Endothelial cell (in vitro differentiated cells): ENCODE data around the gene UROC1. TPM values are rescaled to one million over a fixed set of nuclear protein-coding genes. Genes with fewer than 3 reads are reported as not detected.

Experiments used
- DNase-seq: peaks from one replicate; pipeline ENCODE4 v3.0.0; 2021; ENCODE audit warnings: low spot score
- H3K27ac Mint-ChIP-seq: one replicate; pipeline ENCODE4 v1.8.0; 2021; ENCODE audit warnings: mixed read lengths, inconsistent platforms; ENCODE audit not compliant: unreplicated experiment
- H3K27me3 Mint-ChIP-seq: one replicate; pipeline ENCODE4 v1.8.0; 2021; ENCODE audit warnings: mild to moderate bottlenecking, moderate library complexity, mixed read lengths, inconsistent platforms; ENCODE audit not compliant: unreplicated experiment
- H3K36me3 Mint-ChIP-seq: one replicate; pipeline ENCODE4 v1.8.0; 2021; ENCODE audit warnings: mild to moderate bottlenecking, low read depth, mixed read lengths, inconsistent platforms; ENCODE audit not compliant: unreplicated experiment
- H3K4me1 Mint-ChIP-seq: one replicate; pipeline ENCODE4 v1.8.0; 2021; ENCODE audit warnings: mild to moderate bottlenecking, mixed read lengths, inconsistent platforms; ENCODE audit not compliant: unreplicated experiment
- H3K4me3 Mint-ChIP-seq: one replicate; pipeline ENCODE4 v1.8.0; 2021; ENCODE audit warnings: mild to moderate bottlenecking, mixed read lengths, inconsistent platforms; ENCODE audit not compliant: unreplicated experiment
- H3K9me3 Mint-ChIP-seq: one replicate; pipeline ENCODE4 v1.8.0; 2021; ENCODE audit warnings: mixed read lengths, inconsistent platforms; ENCODE audit not compliant: unreplicated experiment
- CTCF ChIP-seq: fragments of 200-600 bp; sonication (generic); IDR thresholded peaks from one replicate; pipeline ENCODE4 v1.5.0; 2021; ENCODE audit warnings: antibody characterized with exemption; ENCODE audit not compliant: unreplicated experiment
- total RNA-seq: library from RNA; stranded (reverse); fragmentation: NEBNext Ultra II Directional; extraction: Animal tissue kit (Norgen Biotek cat#: 25700); gene quantifications from one replicate; pipeline ENCODE4 v1.2.1, GENCODE V29; 2021; ENCODE audit not compliant: unreplicated experiment

UROC1 gene
- total RNA-seq, 1 donor from 2014 or later, result not detected

GRCh38 chr3:126449621-126450051 lies 67.9 kb downstream of the UROC1 start:
- no peak overlapping the region for H3K27ac Mint-ChIP-seq
- no peaks in the 10 kb centered on the region for H3K27me3 Mint-ChIP-seq
- peaks cover 20% of the 10 kb centered on the region for H3K4me1 Mint-ChIP-seq

GRCh38 chr3:126448893-126449180 lies 68.7 kb downstream of the UROC1 start:
- Mint-ChIP-seq H3K4me3 (no peak overlapping the region), H3K27me3 (no peaks in the 10 kb centered on the region), H3K4me1 (peaks cover 15% of the 10 kb centered on the region), H3K36me3 (peaks cover 14% of the 10 kb centered on the region), H3K9me3 (no peaks in the 10 kb centered on the region), H3K27ac (no peak overlapping the region)
- DNase-seq, result no peak
- TF ChIP-seq CTCF, result no peak

More at GRCh38 chr3:126449621-126450051, 67.9 kb downstream of the UROC1 start:
- Mint-ChIP-seq H3K4me3 (no peak overlapping the region), H3K36me3 (peaks cover 14% of the 10 kb centered on the region), H3K9me3 (no peaks in the 10 kb centered on the region)
- no peak for DNase-seq
- no peak for TF ChIP-seq CTCF

DNA sequence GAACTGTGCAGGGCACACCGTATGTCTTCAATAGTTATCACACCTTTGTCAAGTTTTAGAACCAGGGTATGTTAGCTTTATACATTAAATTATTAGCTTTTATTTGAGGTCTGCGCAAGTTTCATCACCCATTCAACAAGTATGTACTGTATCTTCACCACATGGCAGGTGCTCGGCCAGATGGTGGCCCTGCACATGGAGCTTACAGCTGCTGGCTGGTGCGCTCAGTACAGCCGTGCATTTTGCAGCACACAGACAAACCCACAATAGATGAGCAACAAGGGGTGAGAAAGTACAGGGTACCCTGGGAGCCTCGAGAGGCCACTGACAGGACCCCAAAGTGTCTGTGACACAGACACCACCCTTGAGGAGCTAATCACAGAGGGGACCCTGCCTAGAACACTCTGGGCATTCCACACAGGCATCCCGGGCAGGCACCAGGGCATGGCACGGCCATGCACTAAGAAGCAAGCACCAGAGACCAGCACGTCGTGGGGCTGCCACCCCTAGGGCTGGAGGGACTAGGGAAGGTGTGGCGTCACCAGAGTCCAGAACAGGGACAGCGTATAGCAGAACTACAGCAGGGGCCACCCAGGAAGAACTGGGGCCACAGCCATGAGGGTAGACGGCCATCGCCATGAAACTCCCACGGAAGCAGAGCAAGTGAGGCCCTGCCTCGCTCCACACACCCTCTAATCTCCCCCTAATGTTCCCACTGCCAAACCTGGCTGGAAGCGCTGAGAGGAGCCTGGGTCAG lies 69.3 kb downstream of the UROC1 start:
- no peak overlapping the region for H3K27ac Mint-ChIP-seq
- no peak for DNase-seq
- no peak overlapping the region for H3K4me3 Mint-ChIP-seq
- peaks cover 15% of the 10 kb centered on the region for H3K4me1 Mint-ChIP-seq
- H3K9me3 Mint-ChIP-seq, result no peaks in the 10 kb centered on the region
- no peak for TF ChIP-seq CTCF
- peaks cover 14% of the 10 kb centered on the region for H3K36me3 Mint-ChIP-seq
- no peaks in the 10 kb centered on the region for H3K27me3 Mint-ChIP-seq

DNA sequence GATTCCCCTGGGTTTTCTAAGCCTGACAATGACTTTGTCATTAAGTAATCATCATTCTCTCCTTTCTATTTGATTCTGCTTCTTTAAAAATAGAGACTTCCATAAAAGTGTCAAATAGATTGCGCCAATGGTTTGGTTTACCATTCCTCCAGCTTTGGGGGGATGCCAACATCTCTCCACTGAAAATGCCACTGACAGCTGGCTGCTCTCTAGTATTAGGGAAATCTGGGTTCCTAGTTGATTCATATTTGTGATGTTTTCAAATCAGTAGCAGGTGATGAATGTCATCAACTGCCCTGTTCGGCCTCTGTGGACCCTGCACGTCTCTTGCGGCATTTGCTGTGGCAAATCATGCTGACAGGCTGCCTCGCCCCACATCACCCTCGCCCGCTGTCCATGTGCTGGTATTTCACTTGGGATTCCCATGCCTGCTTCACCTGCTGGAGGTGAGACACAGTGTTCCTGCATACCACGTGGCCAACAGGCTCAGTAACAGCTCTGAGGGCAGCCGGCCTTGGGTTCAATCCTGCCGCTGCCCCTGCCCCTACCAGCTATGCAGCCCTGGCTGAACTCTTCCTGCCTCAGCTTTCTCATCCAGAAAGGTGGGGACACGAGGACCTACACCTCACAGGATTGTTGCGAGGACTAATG lies 70.0 kb downstream of the UROC1 start:
- H3K4me1 Mint-ChIP-seq, result peaks cover 15% of the 10 kb centered on the region
- TF ChIP-seq CTCF, result no peak
- H3K9me3 Mint-ChIP-seq, result no peaks in the 10 kb centered on the region
- peaks cover 2% of the 10 kb centered on the region for H3K27me3 Mint-ChIP-seq
- no peak overlapping the region for H3K4me3 Mint-ChIP-seq
- no peak overlapping the region for H3K27ac Mint-ChIP-seq
- H3K36me3 Mint-ChIP-seq, result peaks cover 14% of the 10 kb centered on the region
- no peak for DNase-seq

DNA sequence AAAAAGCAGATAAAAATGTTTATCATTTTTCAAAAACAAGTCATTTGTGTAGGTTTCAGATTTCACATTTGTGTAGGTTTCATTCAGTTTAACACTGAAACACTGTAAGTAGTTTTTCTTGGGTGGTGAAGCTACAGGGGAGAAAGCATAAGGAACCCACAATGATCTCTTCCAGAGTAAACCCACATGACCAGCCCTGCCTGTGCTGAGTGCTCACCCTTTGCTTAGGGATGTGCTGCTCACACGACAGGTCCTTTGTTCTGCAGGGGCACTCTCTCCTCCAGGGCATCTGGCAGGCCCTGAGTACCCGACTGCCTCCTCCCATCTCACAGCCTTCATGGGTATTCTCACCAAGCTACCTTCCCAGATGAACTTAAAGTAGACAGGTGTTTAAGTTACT lies 70.8 kb downstream of the UROC1 start:
- no peak for TF ChIP-seq CTCF
- no peak overlapping the region for H3K27ac Mint-ChIP-seq
- peaks cover 2% of the 10 kb centered on the region for H3K27me3 Mint-ChIP-seq
- DNase-seq, result no peak
- H3K36me3 Mint-ChIP-seq, result peaks cover 12% of the 10 kb centered on the region
- no peaks in the 10 kb centered on the region for H3K9me3 Mint-ChIP-seq
- H3K4me3 Mint-ChIP-seq, result no peak overlapping the region
- H3K4me1 Mint-ChIP-seq, result peaks cover 15% of the 10 kb centered on the region
